ENCODE measurements around the gene PABPN1L. TPM values are rescaled to one million over a fixed set of nuclear protein-coding genes. Genes with fewer than 3 reads are reported as not detected.

PABPN1L gene
- total and polyA plus RNA-seq, 9 donors, result 0.25 TPM; not detected in 8

- Histone ChIP-seq H3K4me1 (ENCODE audit: insufficient read depth) (no peaks in the 10 kb centered on the region), H3K36me3 (no peaks in the 10 kb centered on the region), H3K9me3 (no peaks in the 10 kb centered on the region), H3K27ac (no peak overlapping the region), H3K4me3 (no peak overlapping the region), H3K27me3 (no peaks in the 10 kb centered on the region)
- no peak for DNase-seq
- 50 to 67% (median 58%) methylated on average over 11 of the region's 11 CpGs for WGBS, 3 donors
- intact Hi-C loops (cut with DNase I), result no loop called here
- TF ChIP-seq CTCF (IDR thresholded peaks at IDR 0.05) (no peak), POLR2A (IDR thresholded peaks at IDR 0.05) (no peak), EP300 (IDR thresholded peaks at IDR 0.05) (no peak)
Measured at GRCh38 chr16:88879788-88880055, 13.3 kb upstream of the PABPN1L start.

GRCh38 chr16:88878967-88879787, 12.7 kb upstream of the PABPN1L start:
- Histone ChIP-seq H3K36me3 (no peaks in the 10 kb centered on the region), H3K4me3 (no peak overlapping the region), H3K9me3 (no peaks in the 10 kb centered on the region), H3K27ac (no peak overlapping the region), H3K4me1 (ENCODE audit: insufficient read depth) (no peaks in the 10 kb centered on the region), H3K27me3 (no peaks in the 10 kb centered on the region)
- no peak for TF ChIP-seq EP300 (IDR thresholded peaks at IDR 0.05)
- no peak for TF ChIP-seq POLR2A (IDR thresholded peaks at IDR 0.05)
- TF ChIP-seq CTCF (IDR thresholded peaks at IDR 0.05), result no peak
- 87 to 91% (median 89%) methylated on average over 43 to 45 of the region's 45 CpGs for WGBS, 3 donors
- intact Hi-C loops (cut with DNase I), result no loop called here
- DNase-seq, result no peak

- TF ChIP-seq CTCF (IDR thresholded peaks at IDR 0.05), result no peak
- no peak for TF ChIP-seq EP300 (IDR thresholded peaks at IDR 0.05)
- no peak for TF ChIP-seq POLR2A (IDR thresholded peaks at IDR 0.05)
- WGBS, 3 donors, result 90 to 93% (median 93%) methylated on average over 20 of the region's 20 CpGs
- Histone ChIP-seq H3K36me3 (no peaks in the 10 kb centered on the region), H3K4me3 (no peak overlapping the region), H3K27ac (no peak overlapping the region), H3K27me3 (no peaks in the 10 kb centered on the region), H3K9me3 (no peaks in the 10 kb centered on the region), H3K4me1 (ENCODE audit: insufficient read depth) (no peaks in the 10 kb centered on the region)
- intact Hi-C loops (cut with DNase I), result no loop called here
- no peak for DNase-seq
Measured at GRCh38 chr16:88878356-88878755, 11.9 kb upstream of the PABPN1L start.

- intact Hi-C loops (cut with DNase I), result no loop called here
- no peak for DNase-seq
- H3K27ac ChIP-seq, result no peak overlapping the region
- no peak overlapping the region for H3K4me3 ChIP-seq
- no peaks in the 10 kb centered on the region for H3K36me3 ChIP-seq
- TF ChIP-seq EP300 (IDR thresholded peaks at IDR 0.05) (no peak), POLR2A (IDR thresholded peaks at IDR 0.05) (no peak)
- H3K9me3 ChIP-seq, result no peaks in the 10 kb centered on the region
- no peaks in the 10 kb centered on the region for H3K27me3 ChIP-seq
- 86% methylated on average over 20 of the region's 20 CpGs for WGBS, 3 donors
- H3K4me1 ChIP-seq (ENCODE audit: insufficient read depth), result no peaks in the 10 kb centered on the region
Measured at GRCh38 chr16:88877564-88878289, 11.3 kb upstream of the PABPN1L start.

All from ovary (tissue), 9 donors.